Measurements from ENCODE around the gene IFNA7.

DNA sequence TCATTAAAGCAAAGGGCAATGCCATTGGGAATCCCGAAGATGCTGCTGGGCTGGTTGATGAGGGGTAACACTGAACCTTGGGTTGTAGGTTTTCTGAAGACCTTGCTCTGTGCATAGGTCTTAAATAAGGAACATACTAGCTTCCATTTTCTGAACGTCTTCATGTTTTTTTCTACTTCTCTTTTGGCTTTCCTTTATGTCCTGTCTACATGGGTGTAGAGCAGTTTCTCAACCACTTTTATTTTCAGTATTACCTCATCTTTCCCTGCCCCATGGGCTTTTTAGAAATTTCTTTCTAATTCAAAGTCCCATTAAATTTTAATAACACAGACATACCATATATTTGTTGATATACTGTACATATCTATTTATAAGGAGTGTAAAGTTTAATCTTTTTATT is 37.9 kb upstream of the IFNA7 start, which contains the start of gene IFNA14:
- TF ChIP-seq, protein P1, sequence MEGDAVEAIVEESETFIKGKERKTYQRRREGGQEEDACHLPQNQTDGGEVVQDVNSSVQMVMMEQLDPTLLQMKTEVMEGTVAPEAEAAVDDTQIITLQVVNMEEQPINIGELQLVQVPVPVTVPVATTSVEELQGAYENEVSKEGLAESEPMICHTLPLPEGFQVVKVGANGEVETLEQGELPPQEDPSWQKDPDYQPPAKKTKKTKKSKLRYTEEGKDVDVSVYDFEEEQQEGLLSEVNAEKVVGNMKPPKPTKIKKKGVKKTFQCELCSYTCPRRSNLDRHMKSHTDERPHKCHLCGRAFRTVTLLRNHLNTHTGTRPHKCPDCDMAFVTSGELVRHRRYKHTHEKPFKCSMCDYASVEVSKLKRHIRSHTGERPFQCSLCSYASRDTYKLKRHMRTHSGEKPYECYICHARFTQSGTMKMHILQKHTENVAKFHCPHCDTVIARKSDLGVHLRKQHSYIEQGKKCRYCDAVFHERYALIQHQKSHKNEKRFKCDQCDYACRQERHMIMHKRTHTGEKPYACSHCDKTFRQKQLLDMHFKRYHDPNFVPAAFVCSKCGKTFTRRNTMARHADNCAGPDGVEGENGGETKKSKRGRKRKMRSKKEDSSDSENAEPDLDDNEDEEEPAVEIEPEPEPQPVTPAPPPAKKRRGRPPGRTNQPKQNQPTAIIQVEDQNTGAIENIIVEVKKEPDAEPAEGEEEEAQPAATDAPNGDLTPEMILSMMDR (IDR thresholded peaks at IDR 0.05), result no peak
- TF ChIP-seq ZFX (IDR thresholded peaks at IDR 0.05; ENCODE audit: borderline replicate concordance), result no peak

Measured in 22Rv1 (cell line).